Thoracic aorta (tissue), 2 donors: ENCODE data around the gene LRRC28. TPM values are rescaled to one million over a fixed set of nuclear protein-coding genes. Genes with fewer than 3 reads are reported as not detected.

Experiments used
- ATAC-seq: fragments of 150-250 bp; one replicate; pipeline ENCODE4 v1.8.0; 2017; ENCODE audit warnings: low read depth; ENCODE audit not compliant: insufficient number of reproducible peaks, low FRiP score
- DNase-seq: peaks from one replicate; pipeline ENCODE4 v3.0.0-alpha.2; 2020; ENCODE audit warnings: low spot score
- H3K27ac ChIP-seq, 2 donors: fragments of 200-600 bp; sonication (generic); 1 replicate in 1 of 2; 2 replicates in 1 of 2; pipeline ENCODE4 v1.5.1; 2016; ENCODE audit warnings: mild to moderate bottlenecking in 2 of 2, moderate library complexity in 2 of 2
- H3K27me3 ChIP-seq: fragments of 200-600 bp; sonication (generic); replicated peaks from 2 replicates; pipeline ENCODE4 v1.6.0; 2016; ENCODE audit warnings: mild to moderate bottlenecking; ENCODE audit not compliant: insufficient read depth
- H3K36me3 ChIP-seq: fragments of 200-600 bp; sonication (generic); one replicate; pipeline ENCODE4 v1.5.1; 2016
- H3K4me1 ChIP-seq, 2 donors: fragments of 200-600 bp; sonication (generic); 1 replicate in 1 of 2; 2 replicates in 1 of 2; pipeline versions ENCODE4 v1.5.1 to v1.6.0; 2016; ENCODE audit warnings: low read depth in 2 of 2, mild to moderate bottlenecking in 1 of 2; ENCODE audit not compliant: control insufficient read depth in 1 of 2
- H3K4me3 ChIP-seq: fragments of 200-600 bp; sonication (generic); 2 replicates; pipeline ENCODE4 v1.5.1; 2016; ENCODE audit warnings: mild to moderate bottlenecking
- H3K9me3 ChIP-seq: fragments of 200-600 bp; sonication (generic); 2 replicates; pipeline ENCODE4 v1.5.1; 2016
- CTCF ChIP-seq: fragments of 200-600 bp; sonication (generic); IDR thresholded peaks from one replicate; pipeline ENCODE4 v1.5.1; 2019; ENCODE audit warnings: antibody characterized with exemption
- total RNA-seq, 2 donors: library from RNA; depleted of rRNA; stranded (reverse); fragments of >200 nt; gene quantifications; one replicate each; pipeline versions ENCODE4 v1.1.0 to v1.2.3, GENCODE V29; 2016

LRRC28 gene
- total RNA-seq, 2 donors from 2014 or later = 30.1 to 35.3 TPM

- Histone ChIP-seq H3K27ac (no peak overlapping the region), H3K9me3 (no peaks in the 10 kb centered on the region), H3K27me3 (no peaks in the 10 kb centered on the region), H3K4me1 (peaks cover 0 to 5% of the 10 kb centered on the region in 2 donors), H3K36me3 (no peaks in the 10 kb centered on the region), H3K4me3 (no peak overlapping the region)
- ATAC-seq (no peak), DNase-seq (no peak)
- TF ChIP-seq CTCF = no peak
These were observed 89.1 kb downstream of the LRRC28 start for GRCh38 chr15:99340347-99340746.

GRCh38 chr15:99341786-99342185 lies 90.5 kb downstream of the LRRC28 start:
- Histone ChIP-seq H3K9me3 (no peaks in the 10 kb centered on the region), H3K4me1 (peaks cover 0 to 5% of the 10 kb centered on the region in 2 donors), H3K36me3 (no peaks in the 10 kb centered on the region), H3K4me3 (no peak overlapping the region), H3K27ac (no peak overlapping the region), H3K27me3 (no peaks in the 10 kb centered on the region)
- DNase-seq (no peak), ATAC-seq (no peak)
- no peak for TF ChIP-seq CTCF

GRCh38 chr15:99343208-99343607 lies 91.9 kb downstream of the LRRC28 start:
- no peak for ATAC-seq
- no peak for DNase-seq
- H3K4me1 ChIP-seq = peaks cover 0 to 5% of the 10 kb centered on the region in 2 donors
- TF ChIP-seq CTCF = no peak
- no peak overlapping the region for H3K4me3 ChIP-seq
- no peaks in the 10 kb centered on the region for H3K9me3 ChIP-seq
- H3K27ac ChIP-seq = no peak overlapping the region
- no peaks in the 10 kb centered on the region for H3K36me3 ChIP-seq
- H3K27me3 ChIP-seq = no peaks in the 10 kb centered on the region

GRCh38 chr15:99343881-99344551 lies 92.7 kb downstream of the LRRC28 start:
- H3K27ac ChIP-seq = no peak overlapping the region

GRCh38 chr15:99344639-99345038 lies 93.4 kb downstream of the LRRC28 start:
- DNase-seq (no peak), ATAC-seq (no peak)
- Histone ChIP-seq H3K9me3 (no peaks in the 10 kb centered on the region), H3K27me3 (no peaks in the 10 kb centered on the region), H3K27ac (no peak overlapping the region), H3K36me3 (no peaks in the 10 kb centered on the region), H3K4me1 (peaks cover 0 to 5% of the 10 kb centered on the region in 2 donors), H3K4me3 (no peak overlapping the region)
- no peak for TF ChIP-seq CTCF

More at GRCh38 chr15:99343881-99344551, 92.7 kb downstream of the LRRC28 start:
- TF ChIP-seq CTCF = peak; percentile 56
- Histone ChIP-seq H3K4me3 (peak overlapping the region; percentile 5), H3K27me3 (no peaks in the 10 kb centered on the region), H3K9me3 (no peaks in the 10 kb centered on the region), H3K36me3 (no peaks in the 10 kb centered on the region), H3K4me1 (peaks cover 0 to 5% of the 10 kb centered on the region in 2 donors)
- ATAC-seq = peak; percentile 50
- no peak for DNase-seq
